PC-3 (cell line): ENCODE measurements around the gene SPTLC3.

Experiments used
- EZH2 ChIP-seq: fragments of 300-600 bp; sonication (generic); IDR thresholded peaks from one replicate; pipeline ENCODE4 v1.6.1; 2017; ENCODE audit warnings: antibody characterized with exemption, mild to moderate bottlenecking, low read length; ENCODE audit not compliant: unreplicated experiment
- TF ChIP-seq, protein P1 (sequence below): fragments of 300-600 bp; sonication (generic); conservative IDR thresholded peaks from 2 replicates; pipeline ENCODE4 v1.5.1; 2017; ENCODE audit warnings: antibody characterized with exemption, low read depth, mild to moderate bottlenecking, low read length

DNA sequence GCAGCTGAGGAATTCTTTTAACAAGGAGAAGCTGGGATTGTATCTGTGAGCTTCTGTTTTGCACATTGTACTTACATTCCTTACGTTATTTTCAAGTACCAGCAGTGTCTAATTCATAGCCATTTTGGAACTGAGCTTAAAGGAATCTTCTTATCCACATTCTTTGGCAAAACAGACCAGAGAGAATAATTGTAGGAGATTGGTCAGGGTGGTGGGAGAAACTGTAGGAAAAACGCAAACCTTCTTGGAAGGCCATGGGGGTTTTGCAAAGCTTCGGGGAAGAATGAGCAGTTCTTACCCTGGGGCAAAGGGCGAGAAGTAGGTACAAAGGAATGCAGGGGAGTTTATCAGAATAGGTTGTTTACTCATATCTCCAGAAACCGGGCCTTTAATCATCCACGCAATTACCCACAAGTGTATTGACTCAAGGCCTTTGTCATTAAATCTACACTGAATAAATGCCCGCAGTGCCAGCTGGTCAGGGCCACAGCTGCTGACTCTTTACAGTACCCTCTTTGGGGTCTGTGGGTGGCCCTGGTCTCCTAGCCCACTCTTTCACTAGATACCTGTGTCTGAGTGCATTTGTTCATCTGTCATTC lies 39.6 kb upstream of the SPTLC3 start:
- TF ChIP-seq, protein P1, sequence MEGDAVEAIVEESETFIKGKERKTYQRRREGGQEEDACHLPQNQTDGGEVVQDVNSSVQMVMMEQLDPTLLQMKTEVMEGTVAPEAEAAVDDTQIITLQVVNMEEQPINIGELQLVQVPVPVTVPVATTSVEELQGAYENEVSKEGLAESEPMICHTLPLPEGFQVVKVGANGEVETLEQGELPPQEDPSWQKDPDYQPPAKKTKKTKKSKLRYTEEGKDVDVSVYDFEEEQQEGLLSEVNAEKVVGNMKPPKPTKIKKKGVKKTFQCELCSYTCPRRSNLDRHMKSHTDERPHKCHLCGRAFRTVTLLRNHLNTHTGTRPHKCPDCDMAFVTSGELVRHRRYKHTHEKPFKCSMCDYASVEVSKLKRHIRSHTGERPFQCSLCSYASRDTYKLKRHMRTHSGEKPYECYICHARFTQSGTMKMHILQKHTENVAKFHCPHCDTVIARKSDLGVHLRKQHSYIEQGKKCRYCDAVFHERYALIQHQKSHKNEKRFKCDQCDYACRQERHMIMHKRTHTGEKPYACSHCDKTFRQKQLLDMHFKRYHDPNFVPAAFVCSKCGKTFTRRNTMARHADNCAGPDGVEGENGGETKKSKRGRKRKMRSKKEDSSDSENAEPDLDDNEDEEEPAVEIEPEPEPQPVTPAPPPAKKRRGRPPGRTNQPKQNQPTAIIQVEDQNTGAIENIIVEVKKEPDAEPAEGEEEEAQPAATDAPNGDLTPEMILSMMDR = no peak
- no peak for TF ChIP-seq EZH2
